Stimulated activated CD4-positive, alpha-beta T cell treated with anti-CD3 and anti-CD28 coated beads, TNF-alpha, amount 100 ng/mL, for 1 hour (primary cell): Measurements from ENCODE around the gene CHAF1A.
A peak's percentile ranks its signal among the peaks of the same experiment; 100 is the strongest.

Experiments used
- DNase-seq, 3 donors: peaks; one replicate each; pipeline ENCODE4 v3.0.0-alpha.2; 2020; ENCODE audit warnings: low read depth in 3 of 3, low spot score in 1 of 3

The CHAF1A gene

GRCh38 chr19:4454747-4455718, 52.6 kb downstream of the CHAF1A start:
- DNase-seq: no peak

DNA sequence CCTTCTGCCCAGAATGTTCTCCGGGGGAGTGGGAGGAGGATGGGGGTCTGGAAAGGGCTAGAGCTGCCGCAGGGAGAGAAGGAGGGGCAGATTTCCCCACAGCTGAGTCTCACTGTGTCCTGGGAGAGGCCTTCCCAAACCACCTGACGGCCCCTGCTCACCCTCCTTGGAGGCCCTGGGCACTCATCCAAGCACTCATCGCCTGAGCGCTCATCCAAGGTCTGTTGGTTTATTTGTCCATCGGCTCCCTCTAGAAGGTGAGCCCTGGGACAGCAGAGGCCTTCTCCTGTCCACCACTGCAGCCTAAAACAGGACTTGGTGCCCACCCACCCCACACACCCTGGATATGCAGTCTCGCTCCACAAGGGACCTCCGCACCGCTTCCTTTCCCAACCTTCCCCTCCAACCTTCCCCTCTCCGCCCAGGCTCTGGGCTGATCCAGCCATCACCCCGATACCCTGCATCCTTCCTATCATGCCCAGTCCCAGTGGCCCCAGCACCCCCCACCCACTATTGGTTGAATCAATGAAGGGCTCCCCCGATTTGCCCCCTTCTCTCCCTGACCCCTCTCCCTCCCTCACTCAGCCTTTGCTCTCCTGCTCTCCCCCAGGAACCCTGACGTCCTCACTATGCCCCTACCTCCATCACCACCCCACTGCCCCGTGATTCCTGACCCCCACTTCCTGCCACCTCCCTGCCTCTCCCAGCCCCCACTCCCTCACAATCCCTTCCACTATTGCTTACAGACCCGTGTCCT, 53.5 kb downstream of the CHAF1A start:
- no peak for DNase-seq

GRCh38 chr19:4456476-4456842, 54.0 kb downstream of the CHAF1A start:
- DNase-seq: no peak

- peak in 2 of 3 donors; percentile 22 to 32 for DNase-seq
Measured at GRCh38 chr19:4456843-4457653, 54.6 kb downstream of the CHAF1A start.

GRCh38 chr19:4457654-4458395, 55.4 kb downstream of the CHAF1A start, which contains the start of gene UBXN6:
Gene UBXN6 (minus strand): TSS chr19:4457794. CDS start chr19:4457697, 97 bp downstream.
- peak; percentile 89 to 97 (median 94) for DNase-seq

GRCh38 chr19:4464815-4465581, 62.6 kb downstream of the CHAF1A start:
- DNase-seq: no peak

- DNase-seq: no peak
Measured at GRCh38 chr19:4467835-4468234, 65.4 kb downstream of the CHAF1A start.

GRCh38 chr19:4471403-4472173, 69.1 kb downstream of the CHAF1A start:
- DNase-seq: peak; percentile 85 to 95 (median 95)

DNA sequence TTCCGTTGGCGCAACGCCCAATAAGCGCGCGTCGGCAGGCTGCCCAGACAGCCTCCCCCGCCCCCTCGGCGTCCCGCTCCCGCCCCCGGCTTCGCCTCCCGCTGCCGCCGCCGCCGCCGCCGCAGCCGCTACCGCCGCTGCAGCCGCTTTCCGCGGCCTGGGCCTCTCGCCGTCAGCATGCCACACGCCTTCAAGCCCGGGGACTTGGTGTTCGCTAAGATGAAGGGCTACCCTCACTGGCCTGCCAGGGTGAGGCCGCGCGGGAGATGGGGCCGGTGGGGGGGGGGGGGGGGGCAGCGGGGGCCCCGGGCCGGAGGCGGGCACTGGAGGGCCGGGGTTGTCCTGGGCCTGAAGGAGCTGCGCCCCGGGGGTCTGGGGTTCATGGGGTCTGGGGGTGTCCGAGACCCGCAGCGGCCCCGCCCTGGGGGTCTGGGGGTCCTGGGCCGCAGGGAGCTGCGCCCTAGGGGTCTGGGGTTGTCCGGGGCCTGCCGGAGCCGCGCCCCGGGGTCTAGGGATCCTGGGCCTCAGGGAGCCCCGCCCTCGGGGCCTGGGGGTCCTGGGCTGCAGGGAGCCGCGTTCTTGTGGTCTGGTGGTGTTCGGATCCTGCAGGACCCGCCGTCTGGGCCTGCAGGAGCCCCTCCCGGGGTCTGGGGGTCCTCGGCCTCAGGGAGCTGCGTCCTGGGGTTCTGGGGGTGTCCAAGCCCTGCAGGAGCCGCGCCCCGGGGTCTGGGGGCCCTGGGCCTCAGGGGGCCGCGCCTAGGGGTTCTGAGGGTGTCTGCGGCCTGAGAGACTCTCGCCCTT, 69.9 kb downstream of the CHAF1A start, which contains the start of gene HDGFL2:
Gene HDGFL2 (plus strand): TSS at position 124 of the 801 bp plus-strand sequence. CDS start 54 bp downstream, at position 178.
- peak in 1 of 3 donors; percentile 88 for DNase-seq

- DNase-seq: no peak
Measured at GRCh38 chr19:4473011-4473762, 70.7 kb downstream of the CHAF1A start.

DNA sequence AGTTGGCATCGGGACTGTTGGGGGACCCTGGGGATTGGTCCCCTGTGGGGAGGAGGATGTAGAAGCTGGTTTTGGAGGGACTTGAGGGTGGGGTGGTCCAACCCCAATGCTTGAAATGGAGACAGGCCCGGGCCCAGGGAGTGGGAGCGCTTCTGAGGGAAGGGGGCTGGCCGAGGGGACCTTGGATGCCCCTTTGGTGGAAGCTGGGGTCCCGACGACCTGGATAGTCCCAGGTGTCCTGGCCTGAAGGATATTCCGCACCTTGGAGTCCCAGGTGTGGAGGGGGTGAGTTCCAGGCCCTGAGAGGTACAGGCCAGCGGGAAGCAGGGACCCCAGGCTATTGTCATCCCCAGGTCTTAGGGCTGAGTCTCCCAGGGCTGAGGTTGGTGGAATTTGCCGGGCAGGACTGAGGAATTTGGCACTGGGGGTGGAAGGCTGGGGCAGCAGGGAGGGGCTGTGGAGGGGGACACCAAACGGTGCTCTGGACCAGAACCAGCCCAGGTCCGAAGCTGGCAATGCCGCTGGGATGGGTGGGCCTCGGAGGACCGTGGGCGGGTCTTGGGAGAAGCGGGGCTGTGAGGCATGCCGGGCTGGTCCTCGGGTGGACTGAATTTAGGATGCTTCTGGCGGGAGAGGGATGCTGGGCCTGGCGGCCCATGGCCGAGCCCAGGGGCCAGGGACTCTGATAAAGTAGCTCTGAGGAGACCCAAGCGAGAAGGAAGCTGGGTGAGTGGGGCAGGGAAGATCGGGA, 71.5 kb downstream of the CHAF1A start:
- DNase-seq: no peak

DNA sequence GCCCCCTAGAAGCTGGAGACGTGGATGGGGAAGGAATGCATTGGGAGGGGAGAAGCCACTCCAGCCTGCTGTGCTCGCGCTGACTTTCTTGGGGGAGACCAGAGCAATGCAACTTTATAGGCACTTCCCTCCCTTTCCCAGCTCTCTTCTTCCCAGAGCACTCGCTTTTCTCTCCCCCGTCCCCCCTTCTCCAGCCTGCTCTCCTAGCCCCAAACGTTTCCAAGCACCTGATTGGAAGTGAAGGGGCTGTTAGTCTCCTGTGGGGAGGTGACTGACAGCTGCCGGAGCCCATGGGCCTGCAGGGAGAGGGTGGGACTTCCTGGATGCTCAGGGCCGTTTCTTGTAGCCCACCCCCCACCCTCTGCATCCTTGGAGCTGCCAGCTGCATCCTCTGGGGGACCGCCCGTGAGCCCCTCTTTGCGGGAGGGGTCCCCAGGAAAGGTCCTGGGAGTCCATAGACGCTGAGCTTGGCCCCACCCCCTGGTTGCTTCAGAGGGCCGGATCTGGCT, 72.1 kb downstream of the CHAF1A start:
- no peak for DNase-seq

- no peak for DNase-seq
Measured at GRCh38 chr19:4477034-4477801, 74.8 kb downstream of the CHAF1A start.

DNA sequence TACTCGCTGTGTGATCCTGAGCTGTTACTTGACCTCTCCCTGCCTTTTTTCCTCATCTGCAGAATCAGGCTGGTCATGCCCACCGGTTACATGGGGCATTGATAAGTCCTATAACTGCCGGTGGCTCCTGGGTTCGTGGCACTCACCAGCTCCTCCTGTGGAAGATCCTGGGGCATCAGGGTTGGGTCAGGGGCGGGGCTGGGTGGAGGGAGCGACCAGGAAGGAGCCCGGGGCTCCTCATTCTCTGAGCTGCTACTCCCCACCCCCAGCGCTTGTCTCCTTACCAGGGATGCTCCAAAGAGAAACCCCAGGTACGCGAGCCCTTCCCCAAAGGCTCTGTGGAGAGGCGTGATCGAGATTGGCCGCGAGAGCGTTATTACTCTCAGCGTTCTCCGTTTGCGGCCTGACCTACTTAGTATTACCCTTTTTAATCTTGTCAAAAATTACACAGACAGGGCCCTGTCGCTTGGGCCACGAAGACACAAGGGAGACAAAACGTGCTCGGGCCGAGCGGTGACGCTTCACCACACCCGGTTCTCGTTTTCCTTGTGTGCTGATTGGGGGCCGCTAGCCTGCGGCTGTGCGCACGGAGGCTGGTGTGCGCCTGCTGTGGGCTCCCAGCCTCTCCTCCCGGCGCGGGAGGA, 80.4 kb downstream of the CHAF1A start:
- DNase-seq: no peak

DNA sequence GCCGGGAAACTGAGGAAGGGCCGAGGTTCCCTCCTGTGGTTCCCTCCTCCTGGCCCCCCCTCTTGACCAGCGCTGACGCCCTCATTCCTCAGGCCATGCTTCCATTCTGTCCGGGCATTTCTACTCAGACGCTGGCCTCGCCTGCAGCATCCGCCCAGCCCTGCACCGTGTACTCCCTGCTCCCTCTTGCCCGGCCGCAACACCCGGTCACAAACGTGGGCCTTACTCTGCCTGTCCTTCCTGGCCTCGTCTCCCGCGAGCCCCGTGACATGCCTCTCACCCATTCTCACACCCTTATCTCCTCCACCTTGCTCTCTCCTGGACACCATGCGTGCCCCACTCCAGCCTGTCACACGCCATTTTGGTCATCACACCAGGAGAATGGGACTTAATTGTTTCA, 80.9 kb downstream of the CHAF1A start:
- DNase-seq: no peak
